NCI-H226 (cell line): ENCODE data around the gene C6orf15.
"Not testable (repeated sequence)": the region's sequence is repeated elsewhere in the genome, so short reads cannot be mapped to it uniquely, and the experiment has no call there.

Experiments used
- DNase-seq: peaks from one replicate; pipeline ENCODE4 v3.0.0-alpha.2; 2015

The C6orf15 gene

DNA sequence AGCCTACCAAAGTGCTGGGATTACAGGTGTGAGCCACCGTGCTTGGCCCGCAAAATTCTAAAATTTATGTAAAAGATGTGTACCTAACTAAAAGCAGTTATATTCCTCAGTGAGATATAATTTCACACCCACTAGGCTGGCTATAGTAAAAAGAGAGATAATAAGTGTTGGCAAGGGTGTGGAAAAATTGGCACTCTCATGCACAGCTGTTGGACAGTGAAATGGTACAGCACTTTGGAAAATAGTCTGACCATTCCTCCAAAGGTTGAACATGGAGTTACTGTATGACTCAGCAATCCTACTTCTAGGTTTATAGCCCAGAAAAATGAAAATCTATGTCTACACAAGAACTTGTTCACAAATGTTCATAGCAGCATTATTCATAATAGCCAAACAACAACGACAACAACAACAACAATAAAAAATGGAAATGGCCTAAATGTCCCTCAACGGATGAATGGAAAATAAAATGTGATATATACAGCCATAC lies 13.9 kb downstream of the C6orf15 start:
- DNase-seq = no peak

DNA sequence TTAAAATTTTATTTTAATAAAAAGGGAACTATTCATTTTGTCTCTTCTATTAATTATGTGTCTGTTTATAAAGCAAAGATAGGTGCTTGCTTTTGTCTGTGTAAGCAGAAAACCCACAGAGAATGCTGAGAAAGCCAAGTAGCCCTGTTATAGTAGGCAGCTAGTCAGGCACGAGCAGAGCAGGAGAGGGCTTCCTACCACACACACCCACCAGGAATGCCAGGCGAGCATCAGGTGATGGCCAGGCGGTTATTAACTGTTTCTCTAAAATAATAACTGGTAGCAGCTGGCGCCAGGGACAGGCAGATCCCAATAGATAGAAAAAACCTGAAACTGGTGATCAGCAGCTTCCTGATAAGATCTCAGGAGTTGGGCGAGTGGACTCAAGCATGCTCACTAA lies 15.7 kb downstream of the C6orf15 start:
- DNase-seq = no peak

DNA sequence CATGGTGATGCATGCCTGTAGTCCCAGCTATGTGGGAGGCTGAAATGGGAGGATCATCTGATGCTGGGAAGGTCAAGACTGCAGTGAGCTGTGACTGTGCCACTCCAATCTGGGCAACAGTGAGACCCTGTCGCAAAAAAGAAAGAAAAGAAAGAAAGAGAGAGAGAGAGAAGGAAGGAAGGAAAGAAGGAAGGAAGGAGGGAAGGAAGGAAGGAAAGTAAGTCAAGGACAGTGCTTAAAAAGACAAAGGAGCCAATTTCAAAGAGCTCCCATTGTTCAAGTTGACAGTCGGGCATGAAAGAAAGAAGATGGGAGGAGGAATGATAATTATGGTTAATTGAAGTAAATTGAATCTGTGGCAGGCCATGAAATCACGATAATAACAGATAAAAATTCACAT lies 16.2 kb downstream of the C6orf15 start:
- no peak for DNase-seq

DNA sequence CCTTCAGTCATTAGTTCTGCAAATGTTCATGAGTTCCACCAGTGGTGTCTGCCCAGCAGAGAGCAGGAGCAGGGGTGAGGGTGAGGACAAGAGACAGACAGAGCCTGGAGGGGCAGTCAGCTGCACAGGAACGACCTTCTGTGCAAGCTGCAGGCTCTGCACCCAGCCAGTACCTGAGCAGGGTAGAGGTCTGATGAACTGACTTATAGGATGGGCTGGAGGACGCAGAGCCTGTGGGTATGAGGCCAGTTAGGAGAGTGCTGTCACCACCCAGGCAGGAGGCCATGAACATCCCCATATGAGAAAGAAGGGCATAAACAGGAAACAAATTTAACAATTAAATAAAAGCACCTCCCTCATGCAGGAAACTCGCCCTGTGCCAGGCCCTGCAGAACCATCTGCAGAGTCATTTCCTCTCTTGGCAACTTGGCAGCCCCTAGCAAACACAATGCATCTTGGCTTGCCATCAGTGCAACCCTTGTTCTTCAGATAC lies 17.9 kb downstream of the C6orf15 start:
- DNase-seq = peak; percentile 68

DNA sequence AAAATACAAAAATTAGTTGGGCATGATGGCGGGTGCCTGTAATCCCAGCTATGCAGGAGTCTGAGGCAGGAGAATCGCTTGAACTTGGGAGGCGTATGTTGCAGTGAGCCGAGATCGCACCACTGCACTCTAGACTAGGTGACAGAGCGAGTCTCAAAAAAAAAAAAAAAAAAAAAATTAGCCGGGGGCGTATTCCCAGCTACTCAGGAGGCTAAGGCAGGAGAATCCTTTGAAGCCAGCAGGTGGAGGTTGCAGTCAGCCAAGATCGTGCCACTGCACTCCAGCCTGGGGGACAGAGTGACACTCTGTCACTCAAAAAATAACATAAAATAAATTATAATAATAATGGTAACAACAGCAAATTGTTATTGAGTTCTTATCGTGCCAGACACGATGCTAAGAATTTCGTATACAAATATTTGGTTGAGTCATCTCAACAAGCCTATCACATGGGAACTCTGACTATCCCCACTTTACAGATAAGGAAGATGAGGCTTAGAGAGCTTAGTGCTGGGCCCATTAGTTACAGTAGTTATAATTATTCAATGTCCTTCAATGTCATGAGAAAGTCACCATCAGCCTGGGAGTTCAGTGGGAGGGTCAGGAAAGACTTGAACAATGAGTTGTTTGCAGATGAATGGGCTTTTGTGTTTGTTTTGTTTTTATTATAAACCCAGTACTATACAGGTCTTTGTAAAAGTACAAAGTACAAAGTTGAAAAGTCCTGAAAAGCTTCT lies 19.4 kb downstream of the C6orf15 start:
- no peak for DNase-seq

DNA sequence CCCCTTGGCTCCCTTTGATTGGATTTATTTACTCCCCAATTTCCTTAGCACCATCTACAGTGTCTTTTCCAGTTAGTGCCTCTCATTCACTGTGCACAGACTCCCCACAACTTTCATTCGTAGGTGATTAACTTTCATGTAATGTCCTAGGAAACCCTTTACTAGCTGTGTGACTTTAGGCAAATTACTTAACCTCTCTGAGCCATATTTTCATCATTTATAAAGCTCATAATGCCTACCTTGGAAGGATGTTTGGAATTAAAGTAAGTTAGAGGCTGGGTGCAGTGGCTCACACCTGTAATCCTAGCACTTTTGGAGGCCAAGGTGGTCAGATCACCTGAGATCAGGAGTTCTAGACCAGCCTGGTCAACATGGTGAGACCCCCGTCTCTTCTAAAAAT lies 20.1 kb downstream of the C6orf15 start:
- no peak for DNase-seq

DNA sequence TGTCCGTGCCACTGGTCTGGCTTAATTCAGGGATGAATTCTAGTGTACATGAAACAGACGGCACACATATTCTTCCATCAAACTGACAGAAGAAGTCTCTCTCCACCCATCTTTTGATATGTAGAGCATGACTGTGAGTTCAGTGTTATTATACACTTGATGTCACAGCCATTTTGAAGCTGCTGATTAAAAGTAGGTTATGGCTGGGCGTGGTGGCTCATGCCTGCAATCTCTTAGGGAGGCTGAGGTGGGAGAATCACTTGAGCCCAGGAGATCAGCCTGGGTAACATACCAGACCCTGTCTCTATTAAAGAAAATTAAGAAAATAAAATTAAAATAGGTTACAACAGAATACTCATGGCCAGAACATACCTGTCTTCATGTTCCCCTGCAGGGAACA lies 20.7 kb downstream of the C6orf15 start:
- DNase-seq = no peak

DNA sequence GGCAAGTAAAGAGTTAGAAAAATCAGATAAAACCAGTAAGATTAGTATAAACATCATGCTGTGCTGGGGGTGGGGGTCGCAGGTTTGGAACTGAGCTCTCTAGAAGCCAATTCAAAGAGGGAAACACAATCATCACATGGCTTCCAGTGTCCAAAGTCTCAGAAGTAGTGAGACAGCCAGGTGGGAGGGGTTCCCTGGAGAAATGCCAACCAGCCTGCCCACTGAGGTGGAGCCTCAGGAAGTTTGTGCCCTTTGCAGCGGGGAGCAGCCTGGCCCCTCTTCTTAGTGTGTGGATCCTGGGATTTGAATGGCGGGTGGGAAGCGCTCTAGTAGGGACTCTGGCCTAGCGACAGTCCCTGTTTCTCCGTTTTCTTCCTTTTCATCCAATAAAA lies 21.4 kb downstream of the C6orf15 start:
- no peak for DNase-seq

DNA sequence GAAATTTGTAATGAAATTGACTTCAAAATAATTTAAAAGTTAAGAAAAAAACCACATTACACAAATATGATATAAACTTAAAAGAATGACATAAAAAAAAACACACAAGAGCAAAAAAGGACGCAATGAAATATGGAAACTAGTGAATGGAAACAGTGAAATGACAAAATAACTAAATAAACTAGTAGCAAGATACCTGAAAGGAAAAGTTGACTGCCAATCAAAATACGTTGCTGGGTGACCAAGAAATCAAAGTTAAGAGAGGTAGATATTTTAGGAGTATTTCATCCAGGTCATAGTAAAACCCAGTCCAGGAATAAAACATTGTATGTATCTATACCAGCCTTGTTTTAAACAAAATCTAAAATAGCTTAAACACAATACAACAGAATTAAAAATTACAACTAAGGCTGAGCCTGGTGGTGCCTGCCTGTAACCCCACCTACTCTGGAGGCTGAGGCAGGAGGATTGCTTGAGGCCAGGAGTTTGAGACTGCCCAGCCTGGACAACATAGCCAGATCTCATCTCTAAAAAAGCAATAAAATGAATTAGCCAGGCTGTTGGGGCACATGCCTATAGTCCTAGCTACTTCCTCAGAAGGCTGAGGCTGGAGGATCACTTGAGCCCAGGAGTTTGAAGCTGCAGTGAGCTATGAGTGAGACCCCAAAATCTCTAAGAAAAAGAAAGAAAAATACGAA lies 22.0 kb downstream of the C6orf15 start:
- no peak for DNase-seq

DNA sequence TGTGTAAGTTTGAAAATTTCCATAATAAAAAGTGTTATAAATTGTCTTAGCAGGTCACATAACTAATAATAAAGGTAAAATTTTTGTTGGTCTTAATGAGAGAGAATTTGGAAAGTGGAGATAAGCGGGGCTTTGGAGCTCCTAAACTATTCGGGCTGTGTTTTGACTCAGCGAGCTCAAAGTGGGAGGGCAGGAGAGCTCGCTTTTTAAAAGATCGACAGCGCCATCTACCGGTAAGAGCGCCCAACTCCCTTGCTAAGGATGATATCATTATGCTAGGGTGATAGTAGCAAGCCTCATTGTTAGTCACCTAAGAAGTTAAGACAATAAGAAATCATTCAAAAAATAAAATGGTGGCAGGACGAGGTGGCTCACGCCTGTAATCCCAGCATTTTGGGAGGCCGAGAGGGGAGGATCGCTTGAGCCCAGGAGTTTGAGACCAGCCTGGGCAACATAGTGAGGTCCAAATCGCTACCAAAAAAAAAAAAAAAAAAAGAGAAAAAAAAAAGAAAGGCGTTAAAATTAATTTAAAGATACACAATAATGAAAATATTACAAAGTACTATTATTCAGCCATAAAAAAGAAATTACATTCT lies 24.8 kb downstream of the C6orf15 start:
- peak; percentile 78 for DNase-seq

DNA sequence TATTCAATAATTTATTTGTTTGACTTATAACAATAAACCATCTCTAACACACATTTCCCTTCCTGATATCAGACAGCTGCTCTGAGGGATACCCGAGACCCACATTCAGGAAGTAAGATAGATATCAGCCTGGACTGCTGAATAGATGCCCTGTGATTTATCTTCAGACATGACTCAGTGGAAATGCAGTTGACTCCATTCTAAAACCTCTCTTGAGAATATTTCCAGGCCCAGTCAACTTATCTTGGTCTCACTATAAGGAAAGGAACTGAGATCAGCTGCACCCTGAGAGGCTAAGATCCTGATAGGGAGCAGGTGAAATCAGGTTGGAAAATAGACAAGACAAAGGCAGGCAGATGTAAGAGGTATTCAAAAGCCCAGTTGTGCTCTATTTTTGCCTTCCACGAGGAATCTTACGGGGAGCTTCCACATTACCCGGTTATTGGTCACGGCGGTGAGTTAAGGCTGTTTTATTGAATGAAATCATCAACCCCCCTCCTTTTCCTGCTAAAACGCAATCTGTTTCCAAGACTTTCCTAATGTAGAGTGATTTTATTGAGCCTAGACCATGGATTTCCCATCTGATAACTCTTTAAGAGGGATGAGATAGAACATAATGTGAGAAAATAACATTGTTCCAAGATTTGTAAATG lies 25.5 kb downstream of the C6orf15 start:
- DNase-seq = peak; percentile 88

DNA sequence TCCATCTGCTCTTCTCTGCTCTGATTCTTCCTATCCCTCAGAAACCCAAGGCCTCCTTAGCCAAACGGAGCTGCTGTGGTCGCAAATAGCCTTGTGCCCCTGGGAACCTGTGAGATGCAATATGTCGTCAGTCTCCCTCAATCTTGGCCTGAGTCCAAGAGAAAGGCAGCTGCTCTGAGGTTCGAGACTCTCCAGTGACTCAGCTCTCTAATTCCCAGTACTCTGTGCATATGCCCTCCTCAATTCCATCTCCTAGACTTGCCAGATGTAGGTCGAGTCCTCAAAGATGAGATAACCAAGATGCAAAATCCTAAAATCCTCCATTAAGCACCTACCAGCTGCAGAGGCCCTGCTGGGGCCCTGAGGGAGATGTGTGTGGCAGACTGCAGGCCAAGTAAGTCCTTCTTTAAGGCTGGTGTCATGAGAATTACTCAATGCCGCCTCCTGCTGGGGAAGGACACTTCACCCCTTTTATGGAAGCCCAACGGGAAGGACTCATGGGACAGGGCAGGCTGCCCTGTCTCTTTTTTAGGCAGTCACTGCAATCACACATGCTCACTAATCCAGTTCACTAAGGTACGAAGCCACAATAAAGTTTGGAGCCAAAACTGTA lies 28.5 kb downstream of the C6orf15 start:
- DNase-seq = peak; percentile 52

DNA sequence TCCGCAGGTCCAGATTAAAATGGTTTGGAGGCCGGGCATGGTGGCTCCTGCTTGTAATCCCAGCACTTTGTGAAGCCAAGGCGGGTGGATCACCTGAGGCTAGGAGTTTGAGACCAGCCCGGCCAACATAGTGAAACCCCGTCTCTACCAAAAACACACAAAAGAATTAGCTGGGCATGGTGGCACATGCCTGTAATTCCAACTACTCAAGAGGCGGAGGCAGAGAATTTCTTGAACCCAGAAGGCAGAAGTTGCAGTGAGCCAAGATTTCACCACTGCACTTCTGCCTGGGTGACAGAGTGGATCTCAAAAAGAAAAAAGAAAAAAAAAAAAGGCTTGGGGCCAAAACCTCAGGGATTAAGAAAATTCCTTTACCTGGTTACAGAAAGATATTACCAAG lies 30.5 kb downstream of the C6orf15 start:
- DNase-seq = no peak

DNA sequence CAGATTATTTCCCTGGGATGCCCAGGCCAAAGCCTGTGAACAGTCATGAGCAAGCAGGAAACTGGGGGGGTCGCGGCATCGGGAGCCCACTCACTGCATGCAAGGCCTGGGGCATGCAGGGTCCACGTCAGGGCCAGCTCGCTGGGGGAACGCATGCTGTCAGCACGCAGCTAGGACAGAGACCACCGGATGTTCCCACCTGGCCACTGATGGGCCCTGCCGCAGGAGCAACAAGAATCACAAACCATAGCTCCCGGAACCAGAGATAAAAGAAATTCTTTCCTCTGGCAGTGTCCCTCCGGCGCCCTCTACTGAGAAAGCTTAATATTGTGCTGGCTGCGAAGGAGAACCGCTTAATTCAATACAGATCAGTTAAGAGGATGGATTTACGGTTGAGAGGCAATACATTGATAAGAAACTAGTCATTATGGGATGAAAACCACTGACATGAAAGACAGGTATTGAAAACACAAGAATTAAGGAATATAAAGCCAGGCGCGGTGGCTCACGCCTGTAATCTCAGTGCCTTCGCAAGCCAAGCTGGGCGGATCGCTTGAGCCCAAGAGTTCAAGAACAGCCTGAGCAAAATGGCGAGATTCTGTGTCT lies 32.6 kb downstream of the C6orf15 start:
- peak; percentile 41 for DNase-seq

DNA sequence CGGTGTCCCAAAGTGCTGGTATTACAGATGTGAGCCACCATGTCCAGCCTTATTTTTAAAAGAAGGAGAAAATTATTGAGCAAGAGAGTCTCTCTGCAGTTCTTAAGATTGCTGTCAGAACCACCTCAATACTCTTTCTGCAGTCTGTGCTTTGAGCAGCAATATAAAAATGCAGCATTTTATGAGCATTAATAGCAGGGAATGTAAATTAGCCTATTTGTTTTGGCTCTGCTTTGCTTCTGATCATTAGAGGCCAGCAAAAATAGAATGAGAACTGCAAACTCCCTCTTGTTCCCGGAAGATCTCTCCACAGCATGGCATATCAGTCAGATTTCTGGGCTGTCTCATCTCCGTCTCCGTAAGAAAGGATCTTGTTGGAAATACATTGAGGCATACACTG lies 35.8 kb downstream of the C6orf15 start:
- no peak for DNase-seq

DNA sequence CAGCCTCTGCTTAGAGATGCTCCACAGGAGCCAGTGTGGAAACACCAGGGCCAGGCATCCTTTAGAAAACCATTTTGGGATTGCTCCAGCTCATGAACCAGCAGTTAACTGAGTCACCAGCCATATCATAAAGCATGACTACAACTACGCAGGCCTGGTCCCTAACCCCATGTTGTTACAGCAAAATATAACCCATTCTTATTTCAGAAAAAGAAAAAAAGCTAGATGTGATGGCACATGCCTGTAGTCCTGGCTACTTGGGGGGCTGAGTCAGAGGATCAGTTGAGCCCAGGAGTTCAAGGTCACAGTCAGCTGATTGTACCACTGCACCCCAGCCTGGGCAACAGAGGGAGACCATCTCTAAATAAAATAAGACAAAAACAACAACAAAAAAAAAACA lies 36.8 kb downstream of the C6orf15 start:
- peak; percentile 41 for DNase-seq

DNA sequence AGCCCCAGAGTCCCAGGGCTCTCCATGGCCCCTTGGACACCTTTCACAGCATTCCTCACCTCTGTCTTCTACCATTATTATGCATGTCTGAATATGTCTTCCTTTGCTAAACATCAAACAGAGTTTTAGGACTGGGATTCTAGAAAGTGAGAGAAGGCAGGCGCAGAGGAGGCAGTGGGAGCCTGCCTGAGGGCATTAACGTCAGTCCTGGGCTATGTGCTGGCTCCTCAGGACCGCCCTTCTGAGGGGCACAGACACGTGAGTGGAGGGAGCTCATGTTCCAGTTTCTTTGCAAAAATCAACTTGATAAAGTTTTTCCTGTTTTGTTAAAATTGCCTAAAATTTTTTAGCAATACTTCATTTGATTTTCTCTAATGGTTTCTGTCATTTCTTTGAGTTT lies 38.0 kb downstream of the C6orf15 start:
- no peak for DNase-seq

DNA sequence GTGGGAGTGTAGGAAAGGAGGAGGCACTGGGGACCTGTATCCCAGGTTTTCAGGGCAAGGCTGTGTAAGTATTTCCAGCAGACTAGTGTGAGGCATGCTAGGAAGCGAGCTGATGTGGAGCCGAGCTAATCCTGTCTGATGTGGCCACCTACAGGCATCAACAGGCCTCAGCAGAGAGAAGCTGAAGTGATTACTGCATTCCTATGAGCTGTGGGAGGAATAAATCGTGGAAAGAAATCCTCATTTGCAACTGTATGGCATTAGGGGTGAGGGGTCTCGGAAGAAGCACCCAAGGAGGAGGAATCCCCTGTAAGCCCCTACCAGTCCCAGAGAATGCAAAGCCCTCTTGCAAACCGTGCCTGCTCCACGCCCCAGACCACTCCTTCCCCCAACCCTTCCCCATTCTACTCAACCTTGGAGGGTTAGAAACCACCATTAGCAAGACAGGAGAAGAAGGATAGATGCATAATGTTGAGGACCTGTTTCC lies 41.6 kb downstream of the C6orf15 start:
- peak; percentile 74 for DNase-seq

DNA sequence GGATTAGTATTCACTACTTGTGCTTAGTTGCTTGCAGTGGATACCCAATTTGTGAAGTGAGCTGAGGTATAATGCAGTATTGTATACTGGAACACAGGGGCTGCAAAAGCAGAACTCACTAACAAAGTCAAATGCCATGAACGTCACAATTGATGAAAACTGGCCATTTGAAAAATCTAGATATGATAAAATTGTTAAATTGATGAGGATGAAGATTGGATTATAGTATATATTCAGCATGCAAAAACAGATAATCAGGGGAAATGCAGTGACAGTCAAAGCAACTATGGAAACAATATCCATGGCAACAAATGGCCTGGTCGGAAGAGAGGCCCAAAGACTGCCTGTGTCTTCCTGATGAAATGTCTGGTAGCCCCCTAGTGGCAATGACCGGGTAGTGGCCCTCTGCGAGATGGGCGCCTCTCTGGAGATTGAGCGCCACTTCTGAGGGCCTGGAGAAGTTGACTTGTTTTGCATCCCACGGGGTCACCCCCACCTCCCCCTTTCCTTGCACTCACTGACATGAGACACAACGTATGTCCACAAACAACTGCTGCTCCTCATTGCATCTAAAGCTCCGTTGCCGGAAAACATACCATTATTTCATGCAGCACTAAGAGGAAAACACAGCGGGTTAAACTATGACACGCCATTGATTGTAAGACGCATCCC lies 43.6 kb downstream of the C6orf15 start:
- DNase-seq = peak; percentile 61

DNA sequence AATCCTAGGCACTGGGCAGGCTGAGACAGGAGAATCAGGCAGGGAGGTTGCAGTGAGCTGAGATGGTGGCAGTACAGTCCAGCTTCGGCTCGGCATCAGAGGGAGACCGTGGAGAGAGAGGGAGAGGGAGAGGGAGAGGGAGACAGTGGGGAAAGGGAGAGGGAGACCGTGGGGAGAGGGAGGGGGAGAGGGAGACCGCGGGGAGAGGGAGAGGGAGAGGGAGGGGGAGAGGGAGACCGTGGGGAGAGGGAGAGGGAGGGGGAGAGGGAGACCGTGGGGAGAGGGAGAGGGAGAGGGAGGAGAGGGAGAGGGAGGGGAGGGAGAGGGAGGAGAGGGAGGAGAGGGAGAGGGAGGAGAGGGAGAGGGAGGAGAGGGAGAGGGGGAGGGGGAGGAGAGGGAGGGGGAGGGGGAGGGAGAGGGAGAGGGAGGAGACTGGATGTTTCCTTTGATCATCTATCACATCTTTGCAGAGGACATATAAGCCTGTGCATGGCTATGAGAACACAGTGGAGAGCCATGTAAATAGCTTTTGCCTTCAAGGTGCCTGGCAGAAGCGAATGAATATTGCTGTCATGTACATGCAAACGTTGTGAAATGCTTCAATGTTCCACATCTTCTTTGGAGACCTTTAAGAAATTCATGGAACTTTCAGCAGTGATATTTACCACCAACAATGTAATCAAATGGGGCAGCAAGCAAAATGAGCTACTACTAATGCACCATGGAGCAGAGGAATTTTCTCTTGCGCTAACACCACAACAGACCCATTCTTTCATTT lies 44.3 kb downstream of the C6orf15 start:
- DNase-seq = not testable (repeated sequence)

DNA sequence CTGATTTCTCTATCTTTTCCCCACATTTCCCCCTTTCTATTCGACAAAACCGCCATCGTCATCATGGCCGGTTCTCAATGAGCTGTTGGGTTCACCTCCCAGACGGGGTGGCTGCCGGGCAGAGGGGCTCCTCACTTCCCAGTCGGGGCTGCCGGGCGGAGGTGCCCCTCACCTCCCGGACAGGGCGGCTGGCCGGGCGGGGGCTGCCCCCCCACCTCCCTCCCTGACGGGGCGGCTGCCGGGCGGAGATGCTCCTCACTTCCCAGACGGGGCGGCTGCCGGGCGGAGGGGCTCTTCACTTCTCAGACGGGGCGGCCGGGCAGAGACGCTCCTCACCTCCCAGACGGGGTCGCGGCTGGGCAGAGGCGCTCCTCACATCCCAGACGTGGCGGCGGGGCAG lies 45.3 kb downstream of the C6orf15 start:
- not testable (repeated sequence) for DNase-seq
